OCI-M1 (cell line): Measurements from ENCODE around the gene NTN5.
A peak's percentile ranks its signal among the peaks of the same experiment; 100 is the strongest.
"Not testable (repeated sequence)": the region's sequence is repeated elsewhere in the genome, so short reads cannot be mapped to it uniquely, and the experiment has no call there.

ENCODE experiments used
- DNase-seq: peaks from one replicate; lab custom pipeline; 2025; lab: John Stamatoyannopoulos, UW

Gene NTN5

DNA sequence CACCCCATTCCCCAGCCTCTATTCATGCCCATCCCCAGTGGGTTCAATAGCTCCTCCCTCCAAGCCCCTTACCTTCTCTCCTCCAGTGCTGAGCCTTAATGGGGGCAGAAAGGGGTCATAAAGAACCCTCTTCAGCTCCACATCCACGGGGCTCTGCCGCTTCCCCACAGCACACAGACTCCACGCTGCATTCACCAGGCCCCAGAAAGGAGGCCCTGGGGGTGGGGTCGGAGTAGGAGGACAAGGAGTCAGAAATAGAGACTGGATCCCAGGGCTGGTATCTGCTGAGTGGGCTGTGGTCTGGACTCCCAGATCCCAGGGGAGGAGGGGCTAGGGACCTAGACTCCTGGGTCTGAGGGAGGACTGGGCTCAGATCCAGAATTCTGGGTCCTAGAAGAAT, 28.5 kb downstream of the NTN5 start:
- DNase-seq: no peak

DNA sequence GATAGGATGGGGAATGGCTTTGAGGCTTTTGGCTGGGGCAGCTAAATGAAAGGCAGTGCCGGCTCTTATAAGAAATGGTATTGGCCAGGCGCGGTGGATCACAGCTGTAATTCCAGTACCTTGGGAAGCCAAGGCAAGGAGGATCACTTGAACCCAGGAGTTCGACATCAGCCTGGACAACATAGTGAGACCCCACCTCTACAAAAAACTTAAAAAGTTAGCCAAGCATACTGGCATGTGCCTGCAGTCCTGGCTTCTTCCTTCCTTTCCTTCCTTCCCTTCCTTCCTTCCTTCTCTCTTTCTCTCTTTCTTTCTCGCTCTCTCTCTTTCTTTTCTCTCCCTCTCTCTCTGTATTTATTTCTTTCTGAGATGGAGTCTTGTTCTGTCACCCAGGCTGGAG, 30.0 kb downstream of the NTN5 start:
- no peak for DNase-seq

DNA sequence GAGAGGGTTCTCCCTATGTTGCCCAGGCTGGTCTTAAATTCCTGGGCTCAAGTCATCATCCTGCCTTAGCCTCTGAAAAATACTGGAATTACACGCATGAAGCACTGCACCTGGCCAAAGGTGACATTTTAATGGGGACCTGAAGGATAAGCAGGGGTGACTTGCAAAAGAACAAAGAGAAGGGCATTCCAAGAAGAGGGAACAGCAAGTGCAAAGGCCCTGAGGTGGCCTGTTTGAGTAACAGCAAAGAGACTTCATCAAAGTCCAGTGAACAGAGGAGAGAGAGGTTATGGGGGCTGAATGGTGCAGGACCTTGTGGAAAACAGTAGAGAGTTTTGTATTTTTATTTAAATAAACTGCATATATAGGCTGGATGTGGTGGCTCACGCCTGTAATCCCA, 31.0 kb downstream of the NTN5 start:
- DNase-seq: no peak

DNA sequence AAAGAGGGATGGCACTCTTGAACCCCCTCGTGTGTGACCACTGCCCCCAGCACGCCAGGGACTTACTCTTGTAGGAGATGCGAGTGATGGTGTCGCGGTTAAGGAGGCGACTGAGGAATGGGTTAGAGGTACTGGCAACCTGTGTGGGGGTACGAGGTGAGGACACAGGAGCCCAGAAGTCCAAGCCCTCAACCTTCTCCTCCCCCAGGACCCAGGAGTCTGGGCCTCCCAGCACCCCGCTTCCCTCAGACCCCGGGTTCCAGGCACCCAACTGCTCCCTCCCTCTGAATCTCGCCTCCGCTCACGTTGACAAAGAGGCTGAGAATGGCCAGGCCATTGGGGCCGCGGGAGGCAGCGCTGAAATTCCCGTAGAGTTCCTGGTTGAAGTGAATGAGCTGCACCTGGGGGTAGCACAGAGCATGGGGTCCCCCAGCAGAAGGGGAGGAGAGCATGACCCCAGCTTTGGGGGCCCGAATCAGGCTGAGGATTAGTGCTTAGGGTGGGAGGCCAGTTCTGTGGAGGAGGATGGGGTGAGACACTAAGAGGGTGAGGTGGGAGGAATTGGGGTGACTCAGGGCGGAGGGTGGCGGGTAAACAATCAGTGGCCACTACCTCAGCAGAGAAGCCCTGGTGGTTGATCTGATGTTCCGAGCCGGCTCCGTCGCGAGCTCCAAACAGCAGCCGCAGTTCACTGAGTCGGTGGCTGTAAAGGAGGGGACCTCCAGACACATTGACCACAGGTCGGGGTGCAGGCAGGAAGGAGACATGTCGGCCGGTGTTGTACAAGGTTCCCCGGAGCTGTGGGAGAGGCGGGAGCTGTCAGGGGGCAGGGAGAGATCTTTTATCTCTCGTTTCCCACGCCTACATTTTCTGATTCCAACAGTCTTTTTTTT, 33.1 kb downstream of the NTN5 start:
- DNase-seq: no peak

DNA sequence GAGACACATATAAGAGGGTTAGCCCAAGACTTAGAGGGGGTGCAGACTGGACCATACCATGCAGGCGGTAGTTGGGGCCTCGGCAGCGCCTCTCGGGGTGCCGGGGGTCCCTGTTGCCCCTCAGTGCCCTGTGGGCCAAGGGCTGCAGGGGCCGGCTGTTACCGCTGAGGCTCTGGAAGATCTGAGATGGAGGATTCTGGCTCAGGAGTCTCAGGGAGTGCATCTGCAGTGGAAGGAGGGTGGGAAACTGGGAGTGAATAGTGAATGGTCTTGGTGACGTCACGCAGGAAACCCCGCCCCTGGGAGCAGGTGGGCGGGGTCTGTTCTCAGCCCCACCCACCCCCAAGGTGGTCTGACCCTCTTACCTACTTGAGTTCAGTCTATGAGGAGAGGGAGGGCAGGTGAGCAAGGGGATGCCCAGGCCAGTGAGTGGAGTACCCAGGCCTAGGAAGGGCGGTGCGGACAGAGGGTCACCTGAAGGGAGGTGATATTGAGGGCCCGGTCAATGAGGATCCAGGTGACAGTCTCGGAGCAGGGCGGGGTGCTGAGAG, 33.9 kb downstream of the NTN5 start:
- DNase-seq: peak; percentile 57

DNA sequence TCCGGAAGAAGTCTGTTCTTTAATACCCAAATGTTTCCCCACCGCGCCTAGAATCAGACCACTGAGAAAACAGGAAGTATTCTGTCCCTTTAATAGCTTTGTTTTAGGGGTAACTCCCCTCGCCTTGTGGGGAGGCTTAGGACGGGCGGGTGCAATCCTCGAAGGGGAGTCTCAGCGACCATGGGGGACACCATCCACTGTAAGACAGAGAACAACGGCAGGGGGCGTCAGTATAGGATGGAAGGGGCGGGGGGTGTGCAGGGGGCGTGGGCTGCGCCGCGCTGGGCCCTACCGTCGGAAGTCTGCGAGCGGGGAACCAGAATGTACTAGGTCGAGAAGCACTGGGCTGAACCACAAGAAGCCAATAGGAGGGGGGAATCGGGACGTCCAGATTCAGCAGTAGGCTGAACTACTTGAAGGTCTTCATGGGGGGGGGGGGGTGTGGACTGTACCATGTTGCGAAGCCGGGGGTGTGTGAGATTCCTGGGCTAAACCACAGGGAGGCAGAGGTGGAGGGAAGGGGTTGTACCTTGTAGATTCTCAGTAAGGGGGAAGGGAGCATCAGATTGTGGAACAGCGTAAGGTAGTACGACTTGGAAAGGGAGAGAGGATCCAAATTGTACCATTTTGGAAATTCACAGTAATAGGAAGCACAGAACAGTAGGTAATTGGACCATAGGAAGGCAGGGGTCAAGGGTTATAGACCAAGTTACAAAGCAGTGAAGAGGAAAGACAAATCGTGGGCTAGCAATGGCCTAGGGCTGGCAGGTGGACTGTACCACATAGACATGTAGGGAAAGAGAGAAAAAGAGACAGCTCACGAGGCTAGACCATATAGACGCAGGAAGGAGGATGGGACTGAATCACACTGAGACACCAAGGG, 34.6 kb downstream of the NTN5 start:
- DNase-seq: peak; percentile 98

DNA sequence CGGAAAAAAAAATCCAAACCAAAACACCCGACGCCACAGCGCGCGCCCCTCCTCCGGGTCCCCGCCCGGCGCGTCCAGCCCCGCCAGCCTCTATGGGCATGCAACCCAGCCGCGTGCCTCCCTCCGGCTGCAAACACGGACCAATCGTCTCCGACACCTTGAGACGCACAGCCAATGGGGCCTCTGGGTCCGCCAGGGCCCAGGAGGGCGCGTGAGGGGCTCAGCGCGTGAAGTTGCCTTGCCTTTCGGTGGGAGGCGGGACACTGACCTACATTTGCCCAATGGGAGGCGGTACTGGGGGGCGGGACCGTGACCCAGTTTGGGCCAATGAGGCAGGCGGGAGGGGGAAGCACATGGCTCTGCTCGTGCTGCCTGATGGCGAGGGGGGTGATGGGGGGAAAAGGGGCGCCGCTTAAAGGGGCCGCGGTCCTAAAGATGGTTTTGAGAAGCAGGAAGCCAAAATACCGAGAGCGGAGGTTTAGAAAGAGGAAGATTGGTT, 35.3 kb downstream of the NTN5 start:
- peak; percentile 100 for DNase-seq

DNA sequence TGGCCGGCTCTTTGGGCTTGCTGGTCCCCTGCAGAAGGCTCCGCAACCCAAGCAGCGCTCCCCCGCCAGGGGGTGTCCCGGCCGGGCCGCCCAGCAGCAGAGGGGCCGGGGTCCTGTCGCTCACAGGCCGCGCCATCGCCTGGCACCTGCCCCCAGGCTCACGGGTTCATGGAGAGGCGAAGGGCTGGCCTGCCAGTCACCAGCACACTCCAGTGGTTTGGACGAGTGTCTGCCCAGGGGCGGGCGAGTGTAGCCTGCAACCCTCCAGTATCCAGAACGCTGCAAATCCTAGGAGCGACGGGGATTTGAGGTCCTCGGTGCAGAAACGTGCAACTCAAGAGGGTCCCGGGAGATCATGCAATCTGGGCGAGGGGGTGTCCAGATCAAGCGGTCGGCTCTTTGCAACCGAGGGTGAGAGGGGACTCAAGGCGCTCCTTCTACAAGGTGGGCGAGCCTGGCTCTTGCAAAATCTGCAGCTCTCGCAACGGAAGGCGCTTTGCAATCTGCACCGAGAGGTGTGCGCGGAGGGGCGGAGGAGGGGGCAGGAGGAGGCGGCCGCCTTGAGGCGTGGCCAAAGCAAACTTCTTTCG, 35.9 kb downstream of the NTN5 start, which contains the start of gene DBP:
DBP (minus strand) TSS at position 521 of the 590 bp plus-strand sequence; CDS start at position 136, 385 bp downstream.
- peak; percentile 89 for DNase-seq

DNA sequence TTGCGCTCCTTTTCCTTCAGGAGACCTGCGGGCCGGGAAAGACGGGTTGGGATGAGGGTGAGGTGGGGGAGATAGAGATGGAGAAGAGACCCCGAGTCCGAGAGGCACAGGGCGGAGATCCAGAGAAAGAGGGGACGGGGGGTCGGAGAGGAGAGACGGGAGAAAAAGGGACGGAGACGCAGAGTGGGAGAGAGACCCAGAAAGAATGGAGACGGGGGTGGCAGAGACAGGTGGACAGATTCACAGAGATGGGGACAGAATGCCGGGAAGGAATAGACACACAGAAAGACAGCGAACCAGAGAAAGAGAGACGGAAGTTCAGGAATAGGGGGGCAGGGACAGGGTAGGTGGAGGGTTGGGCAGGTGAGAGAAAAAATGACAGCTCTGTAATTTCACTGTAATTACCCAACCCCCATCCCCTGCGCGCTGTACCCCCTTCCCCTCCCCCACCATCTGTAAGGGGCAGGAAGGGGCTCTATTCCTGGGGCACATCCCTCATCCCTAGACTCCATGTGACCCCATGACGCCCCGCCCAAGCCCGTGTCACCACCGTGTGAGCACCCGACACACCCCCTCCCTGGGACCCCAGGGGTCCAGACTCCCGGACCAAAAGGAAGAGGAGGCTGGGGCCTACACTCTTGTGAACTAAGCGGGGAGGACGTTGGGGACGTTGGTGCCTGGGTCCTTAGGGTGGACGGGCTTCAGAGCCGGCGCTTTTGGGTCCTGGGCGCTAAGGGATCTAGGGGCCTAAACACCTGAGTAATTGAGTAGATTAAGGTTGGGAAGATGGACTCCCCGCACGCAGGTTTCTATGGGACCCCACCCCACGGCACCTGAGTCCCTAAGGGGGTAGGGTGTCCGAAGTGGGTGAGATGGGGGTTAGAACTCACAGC, 36.6 kb downstream of the NTN5 start:
- peak; percentile 55 for DNase-seq

DNA sequence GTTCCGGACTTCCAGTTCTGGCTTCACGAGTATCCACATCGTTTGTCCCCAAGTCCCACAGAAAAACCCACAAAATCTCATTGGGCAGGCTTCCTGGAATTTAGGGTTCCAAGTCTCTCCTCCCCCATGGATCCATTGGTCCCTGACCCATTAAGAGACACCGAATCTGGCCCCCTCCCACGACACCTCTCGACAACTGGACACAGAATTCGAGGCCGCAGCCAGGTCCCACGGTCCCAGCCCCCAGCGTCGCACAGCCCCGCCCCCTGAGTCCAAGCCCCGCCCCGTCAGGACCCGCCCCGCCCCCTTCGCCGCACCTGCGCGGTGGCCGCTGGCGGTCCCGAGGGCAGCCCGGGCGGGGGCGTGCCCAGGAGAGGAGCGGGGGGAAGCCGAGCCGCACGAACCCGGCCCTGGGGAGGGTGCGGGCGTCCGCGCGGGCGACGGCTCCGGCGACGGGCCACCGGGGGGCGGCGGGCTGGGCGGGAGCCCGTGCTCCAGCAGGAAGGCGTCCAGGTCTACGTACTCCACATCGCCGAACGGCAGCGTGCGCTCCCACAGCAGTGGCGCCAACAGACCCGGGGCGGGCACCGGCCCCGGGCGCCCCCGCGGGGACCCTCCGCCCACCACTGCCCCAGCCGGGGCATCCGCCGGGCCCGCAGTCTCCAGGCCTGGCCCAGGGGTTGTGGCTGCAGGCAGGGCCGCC, 37.4 kb downstream of the NTN5 start:
- peak; percentile 88 for DNase-seq

DNA sequence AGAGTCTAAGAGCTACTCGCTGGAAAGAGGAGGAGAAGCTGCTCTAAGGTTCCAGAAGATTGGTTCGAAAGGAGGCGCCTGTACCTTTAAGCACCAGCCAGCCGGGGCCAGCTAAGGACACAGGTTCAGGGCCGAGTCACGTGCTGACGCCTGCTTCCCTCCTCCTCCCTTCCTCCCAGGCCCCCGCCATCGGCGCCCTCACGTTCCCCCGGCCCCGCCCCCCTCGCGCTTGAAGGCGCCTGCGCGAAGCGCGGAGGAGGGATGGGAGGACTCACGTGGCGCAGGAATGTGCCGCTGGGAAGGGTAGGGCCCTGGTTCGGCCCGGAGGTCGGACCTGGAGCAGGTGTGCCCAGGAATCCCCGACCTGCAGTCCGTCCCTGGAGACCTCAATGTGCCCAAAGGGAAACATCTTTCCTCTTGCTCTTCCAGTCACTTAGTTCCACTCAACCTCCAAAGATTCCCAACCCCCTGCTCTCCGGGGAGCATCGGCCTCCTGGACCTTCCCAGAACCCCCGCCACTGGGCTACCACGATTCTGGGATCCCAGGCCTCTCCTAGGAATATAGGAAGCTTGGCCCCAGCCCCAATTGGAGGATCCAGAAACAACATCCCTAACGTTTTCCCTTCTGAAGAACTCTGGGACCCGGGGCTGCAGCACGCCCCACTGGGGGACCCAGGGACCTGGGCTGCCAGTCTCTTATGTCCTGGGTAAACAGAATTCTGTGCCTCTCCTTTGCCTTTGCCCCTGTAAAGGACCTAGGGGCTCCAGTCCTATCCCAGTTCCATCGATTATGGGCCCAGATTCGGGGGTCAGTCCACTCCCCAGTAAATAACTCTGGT, 38.2 kb downstream of the NTN5 start:
- DNase-seq: peak; percentile 99

DNA sequence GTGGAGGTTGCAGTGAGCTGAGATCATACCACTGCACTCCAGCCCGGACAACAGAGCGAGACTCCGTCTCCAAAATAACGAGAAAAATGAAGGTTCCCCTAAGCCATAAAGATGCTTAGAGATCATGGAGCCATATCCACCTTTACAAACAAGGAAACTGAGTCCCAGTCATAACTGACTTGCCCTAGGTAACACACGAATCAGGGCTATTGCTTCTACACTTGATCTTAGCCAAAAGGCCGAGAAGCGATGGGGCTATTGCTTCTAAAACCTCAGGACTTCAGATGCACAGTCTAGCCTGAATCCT, 38.8 kb downstream of the NTN5 start:
- DNase-seq: no peak

DNA sequence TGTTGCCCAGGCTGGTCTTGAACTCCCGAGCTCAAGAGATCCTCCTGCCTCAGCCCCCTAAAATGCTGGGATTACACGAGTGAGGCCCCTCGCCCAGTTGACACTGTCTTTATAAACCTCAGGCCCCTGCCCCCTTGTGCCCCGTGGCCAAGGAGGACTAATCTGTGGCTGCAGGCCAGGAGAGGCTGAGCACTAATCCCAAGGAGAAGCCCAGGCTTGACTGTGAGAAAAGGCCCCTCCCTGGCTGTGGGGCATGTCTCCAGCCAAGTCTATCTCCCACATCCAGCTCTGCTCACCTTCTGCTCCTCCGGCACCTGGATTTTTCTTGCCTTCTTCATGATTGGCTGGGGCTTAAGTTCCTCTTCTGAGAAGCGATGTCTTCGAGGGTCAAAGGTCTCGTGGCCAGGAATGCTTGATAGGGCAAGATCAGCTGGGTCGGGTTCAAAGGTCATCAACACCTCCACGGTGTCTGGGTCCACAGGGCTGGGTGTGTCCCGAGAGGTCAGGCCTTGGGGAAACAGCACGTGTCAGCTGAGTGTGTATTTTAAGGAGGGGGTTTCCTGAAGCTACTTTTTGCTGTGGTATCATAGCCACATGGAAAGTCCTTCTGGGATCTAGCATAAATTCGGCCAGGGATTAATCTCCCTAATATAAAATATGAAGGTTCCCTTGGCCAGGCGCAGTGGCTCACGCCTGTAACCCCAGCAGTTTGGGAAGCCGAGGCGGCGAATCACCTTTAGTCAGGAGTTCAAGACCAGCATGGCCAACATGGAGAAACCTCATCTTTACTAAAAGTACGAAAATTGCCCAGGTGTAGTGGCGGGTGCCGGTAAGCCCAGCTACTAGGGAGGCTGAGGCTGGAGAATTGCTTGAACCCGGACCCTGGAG, 39.4 kb downstream of the NTN5 start:
- peak; percentile 63 for DNase-seq

DNA sequence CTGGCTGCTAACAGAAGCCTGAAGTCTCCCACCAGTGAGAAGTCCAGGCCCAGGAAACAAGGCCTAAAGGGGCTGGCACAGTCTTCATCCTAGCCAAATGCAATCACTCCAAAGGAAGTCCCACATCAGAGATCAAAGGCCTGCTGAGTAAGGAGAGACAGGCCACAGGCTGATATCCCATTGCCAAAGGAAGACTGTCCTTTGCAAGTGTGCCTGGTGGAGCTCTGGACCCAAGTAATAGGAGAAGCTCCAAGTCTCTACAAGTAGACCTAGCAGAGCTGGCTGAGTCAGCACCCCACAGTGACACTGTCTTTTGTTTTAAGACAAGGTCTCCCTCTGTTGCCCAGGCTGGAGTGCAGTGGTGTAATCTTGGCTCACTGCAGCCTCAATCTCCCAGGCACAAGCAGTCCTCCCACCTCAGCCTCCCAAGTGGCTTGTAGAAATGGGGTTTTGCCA, 40.1 kb downstream of the NTN5 start:
- DNase-seq: peak; percentile 82

DNA sequence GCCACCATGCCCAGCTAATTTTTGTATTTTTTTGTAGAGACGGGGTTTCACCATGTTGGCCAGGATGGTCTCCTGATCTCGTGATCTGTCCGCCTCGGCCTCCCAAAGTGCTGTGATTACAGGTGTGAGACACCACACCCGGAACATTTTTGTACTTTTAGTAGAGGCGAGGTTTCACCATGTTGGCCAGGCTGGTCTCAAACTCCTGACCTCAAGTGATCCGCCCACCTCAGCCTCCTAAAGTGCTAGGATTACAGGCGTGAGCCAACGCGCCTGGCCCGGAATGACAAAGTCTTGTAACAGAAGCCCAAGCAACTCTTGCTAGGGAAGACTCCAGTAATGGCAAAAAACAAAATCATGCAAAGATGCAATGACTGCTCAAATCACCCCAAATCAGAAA, 40.5 kb downstream of the NTN5 start:
- not testable (repeated sequence) for DNase-seq

DNA sequence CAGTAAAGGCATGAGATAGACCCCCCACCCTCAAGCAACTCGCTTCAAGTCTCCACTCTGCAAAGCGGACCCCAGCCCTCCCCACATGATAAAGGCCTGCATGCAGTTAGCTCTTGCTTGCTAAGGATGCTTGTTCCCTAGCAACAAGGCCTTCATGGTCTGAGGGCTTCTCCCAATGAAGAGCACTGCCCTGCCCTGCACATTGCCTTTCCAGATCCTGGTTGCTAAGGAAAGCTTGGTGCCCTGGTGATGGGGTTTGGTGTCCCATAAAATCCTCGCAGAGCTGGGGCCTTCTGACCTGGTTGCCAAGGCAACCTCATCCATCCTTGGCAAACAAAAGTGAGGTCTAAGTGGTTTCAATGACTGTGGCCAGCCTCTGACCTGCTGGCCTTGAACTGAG, 41.6 kb downstream of the NTN5 start:
- no peak for DNase-seq

DNA sequence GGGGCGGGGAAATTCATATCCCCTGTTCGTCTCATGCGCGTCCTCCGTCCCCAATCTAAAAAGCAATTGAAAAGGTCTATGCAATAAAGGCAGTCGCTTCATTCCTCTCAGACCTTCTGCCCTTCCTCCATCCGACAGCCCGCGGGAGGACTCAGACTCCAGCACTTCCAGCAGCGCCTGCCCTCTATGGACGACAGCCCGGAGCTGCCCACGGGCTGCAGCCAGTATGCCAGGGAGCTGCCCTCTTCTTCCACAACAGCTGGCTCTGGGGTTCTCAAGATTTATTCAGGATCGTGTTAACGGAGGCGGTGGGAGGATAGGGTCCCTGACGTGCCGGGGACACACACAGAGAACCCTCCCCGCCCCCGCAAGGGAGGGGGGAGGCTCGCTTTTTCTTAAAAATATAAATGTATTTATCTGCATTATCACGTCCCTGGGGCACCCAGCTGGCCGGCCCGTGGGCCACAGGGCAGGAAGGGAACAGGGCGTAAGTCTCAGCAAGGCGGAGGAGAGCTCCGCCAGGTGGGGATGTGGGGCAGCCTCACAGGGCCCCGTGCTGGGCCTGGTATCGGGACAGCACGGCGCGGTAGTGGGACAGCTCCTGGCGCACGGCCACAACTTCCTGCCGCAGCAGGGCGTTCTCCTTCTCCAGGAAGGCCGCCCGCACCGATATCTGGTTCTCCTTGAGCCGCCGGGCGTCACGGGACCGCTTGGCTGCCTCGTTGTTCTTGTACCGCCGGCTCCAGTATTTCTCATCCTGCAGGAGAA, 42.3 kb downstream of the NTN5 start:
- DNase-seq: peak; percentile 86
